Femur (tissue), 1 donor: Measurements from ENCODE around the gene SMG7.

ENCODE experiments used
- DNase-seq: peaks from one replicate; pipeline ENCODE4 v3.0.0-alpha.2; 2017

SMG7 gene

GRCh38 chr1:183470147-183470960 lies 1.9 kb upstream of the SMG7 start:
- peak; percentile 90 for DNase-seq

- DNase-seq = peak; percentile 86
Measured at GRCh38 chr1:183470961-183471742, 1.1 kb upstream of the SMG7 start.

GRCh38 chr1:183471743-183472487 lies 384 bp upstream of the SMG7 start:
- DNase-seq = peak; percentile 99

DNA sequence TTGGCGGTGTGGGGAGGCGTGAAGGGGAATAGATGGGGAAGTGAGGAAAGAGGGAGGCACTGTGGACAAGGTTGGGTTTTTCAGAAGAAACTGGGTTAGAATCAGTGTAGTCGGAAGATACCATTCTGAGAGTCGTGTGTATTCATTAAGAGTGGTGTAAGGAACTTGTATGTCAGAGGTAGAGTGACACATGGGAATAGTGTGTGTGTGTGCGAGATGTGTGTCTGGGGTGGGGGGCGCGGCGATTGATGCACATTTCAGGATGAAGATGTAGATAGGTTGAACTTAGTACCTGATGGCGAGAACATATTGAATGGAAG lies 878 bp downstream of the SMG7 start:
- no peak for DNase-seq

DNA sequence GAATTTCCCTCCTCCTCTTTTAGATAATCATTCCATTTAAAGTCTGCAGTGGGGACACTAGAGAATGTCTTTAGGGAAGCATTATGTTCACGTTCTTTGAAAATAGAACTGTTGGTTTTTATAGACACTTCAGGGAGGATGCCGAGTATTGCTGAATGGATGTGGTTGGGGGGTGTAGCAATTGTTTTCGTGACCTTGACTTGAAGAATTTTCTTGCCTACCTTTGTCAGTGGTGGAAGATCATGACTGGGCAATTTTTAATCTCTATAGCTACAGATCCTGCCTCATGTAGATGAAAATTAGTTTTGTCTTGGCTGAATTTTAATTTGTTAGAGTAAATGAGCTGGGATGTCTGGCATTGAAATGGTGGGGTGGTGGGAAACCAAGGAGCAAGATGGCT lies 3.8 kb downstream of the SMG7 start:
- no peak for DNase-seq

DNA sequence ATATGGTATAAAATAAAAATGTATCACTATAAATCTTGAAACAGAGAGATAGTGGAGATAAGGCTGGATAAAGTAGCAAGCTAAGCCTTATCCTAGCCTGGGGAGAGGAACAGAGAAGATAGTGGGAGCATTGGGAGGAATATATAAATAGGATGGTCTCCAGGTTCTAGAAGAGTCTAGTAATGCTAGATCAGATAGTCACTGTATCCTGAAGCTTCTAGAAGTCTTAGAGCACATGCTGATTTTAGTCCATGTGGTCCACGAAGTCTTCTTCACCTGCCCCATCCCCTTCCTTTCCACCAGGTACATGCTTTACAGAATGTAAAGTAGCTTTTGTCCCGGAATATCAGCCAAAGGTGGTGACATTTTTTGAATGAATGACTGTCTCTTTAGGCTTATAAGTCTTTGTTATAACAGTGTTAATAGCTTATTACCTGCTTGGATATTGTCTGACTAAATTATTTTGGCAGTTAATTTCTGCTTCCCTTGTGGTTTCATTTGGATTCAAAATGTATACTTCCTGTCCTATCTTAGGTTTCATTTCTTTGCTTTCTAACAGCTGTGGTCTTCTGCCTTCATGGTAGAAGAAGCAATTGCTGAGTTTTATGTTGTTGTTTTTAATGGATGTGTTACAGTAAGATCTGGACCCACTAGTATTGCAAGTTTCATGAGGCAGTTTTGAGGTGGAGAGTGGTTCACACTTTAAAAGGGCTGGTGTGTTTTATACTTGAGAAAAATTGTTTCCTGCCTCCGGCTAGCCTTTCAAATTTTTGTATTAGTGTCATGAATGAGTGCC lies 5.9 kb downstream of the SMG7 start:
- DNase-seq = no peak

DNA sequence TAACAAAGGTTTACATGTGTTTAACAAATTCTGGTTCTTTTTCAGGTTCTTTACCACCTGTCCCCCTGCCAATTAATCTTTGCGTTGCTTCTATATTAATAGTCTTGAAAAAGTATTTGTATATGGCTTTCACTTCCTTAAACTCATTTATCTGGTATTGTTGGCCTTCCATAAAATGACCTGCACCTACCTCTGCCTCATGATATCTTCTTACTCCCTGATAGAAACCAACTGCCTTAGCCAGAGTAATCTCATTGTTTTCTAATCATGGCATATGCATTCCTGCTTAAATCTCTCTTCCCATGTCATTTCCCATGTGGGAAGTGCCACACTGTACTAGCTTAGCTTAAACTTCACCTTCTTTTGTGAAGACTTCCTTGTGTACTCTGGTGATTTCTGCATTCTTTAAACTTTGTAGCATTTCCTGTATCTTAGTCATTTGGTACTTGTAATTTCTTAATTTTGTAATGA lies 8.7 kb downstream of the SMG7 start:
- DNase-seq = no peak

- DNase-seq = no peak
Measured at GRCh38 chr1:183483224-183483623, 10.9 kb downstream of the SMG7 start.

- DNase-seq = no peak
Measured at GRCh38 chr1:183484254-183484653, 12.0 kb downstream of the SMG7 start.

- DNase-seq = no peak
Measured at GRCh38 chr1:183484851-183485250, 12.6 kb downstream of the SMG7 start.

DNA sequence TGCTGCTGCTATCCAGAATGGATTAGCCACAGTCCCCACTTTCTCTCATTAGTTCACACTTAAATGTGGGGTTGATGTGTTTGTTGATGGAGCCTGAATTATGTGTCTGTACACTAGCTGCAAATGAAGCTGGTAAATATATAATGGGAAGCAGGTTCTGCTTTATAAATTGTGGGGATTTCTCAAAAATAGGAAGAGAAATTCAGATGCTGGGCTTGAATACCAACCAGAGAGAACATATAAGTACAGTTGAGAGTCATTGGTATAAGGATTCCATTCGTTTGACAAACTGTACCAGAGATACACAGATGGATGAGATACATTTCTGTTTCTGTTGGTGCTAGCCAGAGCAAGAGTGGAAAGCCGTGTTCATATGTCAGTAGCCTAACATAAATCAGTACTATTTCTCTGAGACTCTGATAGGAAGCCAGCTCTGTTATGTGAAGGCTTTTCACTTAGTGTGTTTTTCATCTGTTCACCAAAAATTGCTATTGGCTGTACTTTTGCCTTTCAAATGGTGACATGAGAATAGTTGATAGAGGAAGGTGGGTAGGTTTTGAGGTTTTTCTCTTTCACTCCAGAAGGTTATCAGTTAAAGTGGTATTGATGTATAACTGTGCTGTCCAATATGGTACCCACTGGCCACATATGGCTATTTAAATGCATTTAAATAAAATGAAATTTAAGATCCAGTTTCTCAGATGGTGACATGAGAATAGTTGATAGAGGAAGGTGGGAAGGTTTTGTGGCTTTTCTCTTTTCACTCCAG lies 15.6 kb downstream of the SMG7 start:
- DNase-seq = no peak

DNA sequence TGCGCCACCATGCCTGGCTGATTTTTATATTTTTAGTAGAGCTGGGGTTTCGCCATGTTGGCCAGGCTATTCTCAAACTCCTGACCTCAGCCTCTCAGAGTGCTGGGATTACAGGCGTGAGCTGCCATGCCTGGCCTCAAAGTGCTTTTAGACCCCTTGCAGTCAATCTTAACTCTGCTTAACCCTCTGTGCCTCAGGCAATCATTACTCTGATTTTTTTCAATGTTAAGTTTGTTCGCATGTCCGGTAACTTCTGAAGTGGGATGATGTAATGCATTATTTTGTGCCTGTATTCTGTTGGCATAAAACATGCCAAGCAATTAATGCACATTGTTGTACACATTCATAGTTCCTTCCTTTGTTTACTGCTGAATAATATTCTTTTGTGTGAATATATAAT lies 18.6 kb downstream of the SMG7 start:
- DNase-seq = no peak

- no peak for DNase-seq
Measured at GRCh38 chr1:183493540-183494245, 21.4 kb downstream of the SMG7 start.

- no peak for DNase-seq
Measured at GRCh38 chr1:183495420-183495819, 23.1 kb downstream of the SMG7 start.

DNA sequence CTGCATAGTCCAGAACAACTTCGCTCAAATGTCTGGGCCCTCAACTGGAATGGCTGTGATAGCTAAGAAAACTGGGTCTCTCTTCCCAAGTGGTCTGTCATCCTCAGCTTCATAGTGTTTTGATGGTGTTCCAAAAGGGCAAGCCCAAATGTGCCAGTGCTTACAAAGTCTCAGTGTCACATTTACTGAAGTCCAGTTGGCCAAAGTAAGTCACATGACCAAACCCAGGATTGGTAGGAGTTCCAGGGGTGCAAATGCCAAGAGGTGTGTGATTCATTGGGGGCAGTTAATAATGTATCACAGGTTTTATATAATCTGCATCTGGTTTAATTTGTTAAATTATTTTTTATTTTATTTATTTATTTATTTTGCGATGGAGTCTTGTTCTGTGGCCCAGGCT lies 24.9 kb downstream of the SMG7 start:
- no peak for DNase-seq

- no peak for DNase-seq
Measured at GRCh38 chr1:183498342-183498991, 26.2 kb downstream of the SMG7 start.

DNA sequence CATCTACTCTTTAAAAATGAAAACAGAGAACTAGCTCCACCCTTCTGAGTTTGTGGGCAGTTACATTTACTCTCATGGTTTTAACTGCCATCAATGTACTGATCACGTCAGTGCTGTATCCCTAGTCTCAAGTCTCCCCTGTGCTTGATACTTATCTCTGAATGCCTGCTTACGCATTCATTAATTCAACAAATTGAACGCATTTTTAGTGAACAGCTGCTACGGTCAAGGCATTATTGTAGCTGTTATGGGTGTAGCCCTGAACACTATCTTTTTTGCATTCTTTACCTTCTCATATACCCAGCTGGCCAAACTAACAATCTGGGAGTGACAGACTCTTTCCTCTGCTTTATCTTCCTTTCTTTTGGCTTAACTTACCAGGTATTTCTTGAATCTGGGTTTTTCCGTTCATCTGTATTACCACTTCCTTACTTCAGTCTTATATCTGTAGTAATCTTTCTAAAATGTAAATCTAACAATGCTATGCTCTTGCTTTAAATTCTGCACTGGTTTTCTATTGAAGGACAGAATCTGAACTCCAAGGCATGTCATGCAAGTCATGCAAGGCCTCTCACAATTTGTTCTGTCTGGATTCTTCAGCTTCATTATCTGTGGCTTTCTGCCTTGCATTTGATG lies 33.3 kb downstream of the SMG7 start:
- no peak for DNase-seq

DNA sequence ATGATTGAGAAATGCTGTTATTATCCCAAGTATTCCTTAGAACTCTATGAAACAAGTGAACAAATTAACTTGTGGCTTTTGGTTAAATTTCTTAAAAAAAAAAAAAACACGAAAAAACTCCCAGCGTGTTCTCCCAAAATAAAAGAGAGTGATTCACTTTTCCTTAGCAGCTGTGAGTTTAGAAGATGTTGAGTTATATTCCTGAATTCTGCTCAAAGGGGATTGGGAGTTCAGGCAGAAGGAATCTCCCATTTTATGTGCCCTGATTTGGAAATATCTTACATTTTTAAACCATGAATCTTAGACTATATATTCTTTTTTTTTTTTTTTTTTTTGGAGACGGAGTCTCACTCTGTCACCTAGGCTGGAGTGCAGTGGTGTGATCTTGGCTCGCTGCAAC lies 34.3 kb downstream of the SMG7 start:
- no peak for DNase-seq

- DNase-seq = no peak
Measured at GRCh38 chr1:183508694-183509093, 36.4 kb downstream of the SMG7 start.

- no peak for DNase-seq
Measured at GRCh38 chr1:183512450-183512849, 40.2 kb downstream of the SMG7 start.
